AG10803 (cell line): ENCODE measurements around the gene SEZ6.

Experiments used
- DNase-seq: peaks from one replicate; pipeline ENCODE4 v3.0.0; 2010; ENCODE audit warnings: low read depth
- H3K4me3 ChIP-seq: 2 replicates; pipeline ENCODE4 v1.5.1; 2011; ENCODE audit warnings: mild to moderate bottlenecking, low read length, control low read depth
- TF ChIP-seq, protein P1 (sequence below): conservative IDR thresholded peaks from 2 replicates; pipeline ENCODE4 v1.5.1; 2011; ENCODE audit warnings: mild to moderate bottlenecking, low read length, control low read depth, inconsistent platforms

The SEZ6 gene

DNA sequence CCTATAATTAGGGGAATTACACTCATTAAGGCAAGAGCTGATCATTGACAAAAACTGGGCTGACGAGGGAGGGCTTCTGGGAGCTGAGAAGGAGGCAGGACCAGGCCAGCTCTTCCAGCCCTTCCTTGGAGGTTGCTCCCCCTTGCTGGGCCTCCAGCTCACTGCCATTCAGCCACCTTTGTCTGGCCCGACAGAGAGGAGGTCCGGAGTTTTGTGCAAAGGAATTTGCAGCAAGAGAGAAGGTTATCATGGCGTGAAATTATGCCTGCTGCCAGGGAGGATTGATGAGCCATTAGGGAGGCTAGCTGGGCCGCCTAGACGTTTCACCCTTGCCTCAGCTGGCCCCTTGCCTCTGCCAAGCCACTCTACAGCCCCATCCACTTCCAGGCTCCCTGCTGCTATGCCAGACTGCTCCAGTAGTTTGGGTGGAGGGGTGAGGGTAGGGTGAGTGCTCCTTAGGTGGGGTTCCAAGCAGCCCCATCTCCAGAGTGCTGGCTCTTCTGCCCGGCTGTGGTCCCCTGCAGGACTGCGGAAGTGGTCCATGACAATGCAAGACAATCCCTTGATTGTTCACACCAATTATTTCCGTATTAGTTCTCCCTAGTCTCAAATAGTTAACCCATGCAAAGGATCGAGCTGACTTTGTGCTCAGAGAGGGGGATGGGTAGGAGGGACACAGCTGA is 37.5 kb downstream of the SEZ6 start:
- TF ChIP-seq, protein P1, sequence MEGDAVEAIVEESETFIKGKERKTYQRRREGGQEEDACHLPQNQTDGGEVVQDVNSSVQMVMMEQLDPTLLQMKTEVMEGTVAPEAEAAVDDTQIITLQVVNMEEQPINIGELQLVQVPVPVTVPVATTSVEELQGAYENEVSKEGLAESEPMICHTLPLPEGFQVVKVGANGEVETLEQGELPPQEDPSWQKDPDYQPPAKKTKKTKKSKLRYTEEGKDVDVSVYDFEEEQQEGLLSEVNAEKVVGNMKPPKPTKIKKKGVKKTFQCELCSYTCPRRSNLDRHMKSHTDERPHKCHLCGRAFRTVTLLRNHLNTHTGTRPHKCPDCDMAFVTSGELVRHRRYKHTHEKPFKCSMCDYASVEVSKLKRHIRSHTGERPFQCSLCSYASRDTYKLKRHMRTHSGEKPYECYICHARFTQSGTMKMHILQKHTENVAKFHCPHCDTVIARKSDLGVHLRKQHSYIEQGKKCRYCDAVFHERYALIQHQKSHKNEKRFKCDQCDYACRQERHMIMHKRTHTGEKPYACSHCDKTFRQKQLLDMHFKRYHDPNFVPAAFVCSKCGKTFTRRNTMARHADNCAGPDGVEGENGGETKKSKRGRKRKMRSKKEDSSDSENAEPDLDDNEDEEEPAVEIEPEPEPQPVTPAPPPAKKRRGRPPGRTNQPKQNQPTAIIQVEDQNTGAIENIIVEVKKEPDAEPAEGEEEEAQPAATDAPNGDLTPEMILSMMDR, result no peak
- peak; percentile 13 for DNase-seq

DNA sequence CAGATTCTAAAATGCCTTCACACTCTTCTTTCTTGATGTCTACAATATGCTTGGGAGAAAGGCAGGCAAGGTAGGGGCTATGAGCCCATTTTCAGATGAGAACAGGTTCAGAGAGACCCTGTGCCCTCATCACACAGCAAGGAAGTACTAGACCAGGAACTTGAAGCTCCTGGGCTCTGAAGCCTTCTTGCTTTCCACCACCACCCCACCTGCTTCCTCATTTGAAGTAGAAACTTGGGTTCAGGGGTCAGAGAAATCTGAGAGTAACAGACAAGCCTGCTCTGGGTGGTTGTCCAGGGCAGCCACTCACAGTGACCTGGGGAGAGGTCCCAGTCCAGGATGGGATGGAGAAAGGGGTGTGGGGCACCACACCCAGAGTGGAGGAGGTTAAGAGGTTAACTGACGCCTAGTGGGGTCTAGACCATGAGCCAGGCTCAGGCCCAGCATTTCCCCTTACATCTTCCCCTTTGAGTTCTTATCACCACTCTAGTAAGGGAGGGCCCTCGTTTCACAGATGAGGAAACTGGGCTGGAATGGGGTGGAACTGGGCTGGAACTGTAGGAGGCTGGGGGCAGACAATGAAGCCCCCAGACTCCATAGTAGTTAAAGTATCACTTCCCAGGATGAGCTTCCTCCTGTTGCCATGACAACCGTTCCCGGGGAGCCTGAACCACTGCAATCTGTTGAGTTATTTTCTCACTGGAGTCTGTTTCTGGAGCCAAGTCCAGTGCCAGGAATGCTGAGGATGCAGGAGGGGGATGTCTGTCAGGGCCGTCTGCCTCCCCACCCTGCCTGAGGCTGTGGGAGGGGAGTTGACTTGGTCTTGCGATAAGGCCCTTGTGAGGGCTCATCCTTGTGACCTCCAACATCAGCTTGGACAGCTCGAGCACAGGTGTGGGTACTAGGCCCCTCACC is 38.4 kb downstream of the SEZ6 start:
- TF ChIP-seq, protein P1, result no peak
- no peak overlapping the region for H3K4me3 ChIP-seq
- peak; percentile 16 for DNase-seq

More for the DNA sequence above, 37.5 kb downstream of the SEZ6 start:
- no peak overlapping the region for H3K4me3 ChIP-seq

DNA sequence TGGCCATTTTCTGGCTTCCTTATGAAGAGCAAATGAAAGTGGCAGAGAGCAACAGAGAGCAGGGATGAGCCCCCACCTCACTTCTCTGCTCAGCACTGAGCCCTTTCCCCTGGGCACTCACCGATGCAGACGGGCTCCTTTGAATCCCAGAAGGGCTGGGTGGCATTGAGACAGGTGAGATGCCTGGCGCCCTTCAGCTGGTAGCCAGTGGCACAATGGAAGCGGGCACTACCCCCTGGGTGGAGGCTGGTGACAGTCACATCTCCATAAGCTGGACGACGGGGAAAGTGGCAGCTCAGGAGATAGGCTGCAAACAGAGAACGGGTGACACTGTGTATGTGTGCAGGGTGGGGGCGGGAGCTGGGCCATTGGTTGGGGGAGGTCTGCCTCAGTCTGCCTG is 42.0 kb downstream of the SEZ6 start:
- H3K4me3 ChIP-seq, result no peak overlapping the region
- TF ChIP-seq, protein P1, result no peak
- DNase-seq, result no peak

DNA sequence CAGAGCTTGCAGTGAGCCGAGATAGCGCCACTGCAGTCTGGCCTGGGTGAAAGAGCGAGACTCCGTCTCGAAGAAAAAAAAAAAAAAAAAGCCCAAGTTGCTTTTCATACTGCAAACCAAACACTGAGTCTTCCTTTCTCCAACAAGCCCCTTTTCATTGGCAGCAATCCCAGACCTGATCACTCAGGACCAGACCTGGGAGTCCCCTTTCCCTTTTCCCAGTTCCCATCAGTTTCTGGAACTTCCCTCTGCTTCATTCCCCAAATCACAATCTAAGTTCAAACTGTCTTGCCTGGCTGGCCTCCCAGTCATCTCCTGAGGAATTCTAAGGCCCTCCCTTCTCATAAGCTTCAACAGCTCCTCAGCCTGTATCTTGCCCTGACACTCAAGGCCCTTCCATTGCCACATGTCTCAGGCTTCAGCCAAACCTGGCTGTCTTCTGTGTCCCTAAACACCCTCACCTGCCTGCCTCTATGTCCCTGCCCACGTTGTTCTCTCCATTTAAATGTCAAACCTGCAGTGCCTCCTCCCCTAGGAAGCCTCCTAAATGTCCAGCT is 42.7 kb downstream of the SEZ6 start:
- TF ChIP-seq, protein P1, result no peak
- peak; percentile 8 for DNase-seq

DNA sequence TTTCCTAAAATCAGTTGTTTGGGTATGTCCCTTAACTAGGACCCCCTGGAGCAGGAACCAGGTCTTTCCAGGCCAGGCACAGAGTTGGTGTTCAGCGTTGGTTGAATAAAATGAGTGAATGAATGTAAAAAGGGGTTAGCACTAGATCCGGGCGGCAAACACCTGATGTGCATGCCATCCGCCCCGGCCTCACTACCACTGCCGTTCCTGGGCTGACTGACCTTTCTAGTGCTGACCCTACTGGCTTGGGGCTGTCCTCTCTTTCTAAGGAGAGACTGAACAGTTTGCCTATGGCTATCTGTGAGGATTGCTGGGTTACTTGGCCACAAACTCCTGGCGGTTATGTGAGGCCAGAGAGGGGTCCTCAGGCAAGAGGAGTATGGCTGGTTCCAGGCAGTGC is 44.4 kb downstream of the SEZ6 start:
- no peak overlapping the region for H3K4me3 ChIP-seq
- DNase-seq, result no peak
- TF ChIP-seq, protein P1, result no peak

More for the DNA sequence above, 42.7 kb downstream of the SEZ6 start:
- H3K4me3 ChIP-seq, result no peak overlapping the region

DNA sequence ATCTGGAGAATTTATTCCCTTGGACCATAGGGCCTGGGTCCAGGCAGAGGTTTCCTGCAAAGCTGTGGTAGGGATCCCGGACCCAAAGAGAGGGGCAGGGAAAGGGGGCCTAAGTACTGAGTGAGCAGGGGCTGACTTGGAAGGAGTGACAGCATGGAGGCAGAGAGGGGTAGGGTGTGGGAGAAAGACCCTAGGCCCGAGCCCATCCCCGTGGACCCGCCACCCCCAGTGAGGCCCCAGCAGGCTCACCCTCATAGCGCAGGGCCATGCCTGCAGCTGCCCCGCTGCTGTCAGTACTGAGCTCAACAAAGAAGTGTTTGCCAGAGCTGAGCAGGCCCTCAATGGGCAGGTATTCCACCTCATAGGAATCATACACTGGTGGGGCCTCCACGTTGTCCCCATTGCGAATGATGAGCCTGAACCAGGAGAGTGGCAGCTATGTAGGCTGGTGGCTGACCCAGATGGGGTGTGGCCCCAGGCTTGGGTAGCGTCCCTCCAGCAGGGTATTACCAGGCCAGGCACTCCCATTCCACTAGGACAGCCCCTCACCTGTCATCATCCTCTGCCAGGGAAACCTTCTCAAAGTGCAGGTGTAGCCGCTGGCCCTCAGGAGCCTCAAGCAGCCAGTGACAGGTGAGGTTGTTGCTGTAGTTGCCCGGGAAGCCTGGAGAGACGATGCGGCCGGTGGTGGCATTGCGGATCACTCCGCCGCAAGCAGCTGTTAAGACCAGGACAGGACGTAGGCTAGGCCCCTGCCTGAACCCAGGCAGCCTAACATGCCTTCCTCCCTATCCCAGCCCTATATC is 45.4 kb downstream of the SEZ6 start:
- DNase-seq, result no peak
- TF ChIP-seq, protein P1, result no peak

More for the DNA sequence above, 45.4 kb downstream of the SEZ6 start:
- no peak overlapping the region for H3K4me3 ChIP-seq
